ENCODE results near the gene TEX51.

The TEX51 gene

GRCh38 chr2:126882736-126883665 is 15.7 kb upstream of the TEX51 start:
- no peaks in the 10 kb centered on the region for H3K4me1 ChIP-seq
- DNase-seq, result no peak

GRCh38 chr2:126883666-126884040 is 15.0 kb upstream of the TEX51 start:
- no peaks in the 10 kb centered on the region for H3K9me3 ChIP-seq
- H3K36me3 ChIP-seq, result no peaks in the 10 kb centered on the region
- H3K4me1 ChIP-seq, result no peaks in the 10 kb centered on the region
- no peak for DNase-seq
- H3K4me3 ChIP-seq (ENCODE audit: low read depth, low read length), result no peak overlapping the region
- no peak for TF ChIP-seq CTCF (IDR thresholded peaks at IDR 0.05; ENCODE audit: low read depth, low read length)
- H3K27me3 ChIP-seq, result no peaks in the 10 kb centered on the region

More at GRCh38 chr2:126882736-126883665, 15.7 kb upstream of the TEX51 start:
- no peak overlapping the region for H3K4me3 ChIP-seq (ENCODE audit: low read depth, low read length)
- TF ChIP-seq CTCF (IDR thresholded peaks at IDR 0.05; ENCODE audit: low read depth, low read length), result no peak
- H3K9me3 ChIP-seq, result no peaks in the 10 kb centered on the region
- no peaks in the 10 kb centered on the region for H3K36me3 ChIP-seq
- H3K27me3 ChIP-seq, result no peaks in the 10 kb centered on the region

GRCh38 chr2:126884861-126885750 is 13.6 kb upstream of the TEX51 start:
- no peak for TF ChIP-seq CTCF (IDR thresholded peaks at IDR 0.05; ENCODE audit: low read depth, low read length)
- no peak for DNase-seq
- Histone ChIP-seq H3K36me3 (no peaks in the 10 kb centered on the region), H3K4me1 (no peaks in the 10 kb centered on the region), H3K9me3 (no peaks in the 10 kb centered on the region), H3K4me3 (ENCODE audit: low read depth, low read length) (no peak overlapping the region), H3K27me3 (no peaks in the 10 kb centered on the region)

- no peaks in the 10 kb centered on the region for H3K4me1 ChIP-seq
- H3K36me3 ChIP-seq, result no peaks in the 10 kb centered on the region
- H3K27me3 ChIP-seq, result no peaks in the 10 kb centered on the region
- no peak overlapping the region for H3K4me3 ChIP-seq (ENCODE audit: low read depth, low read length)
- no peaks in the 10 kb centered on the region for H3K9me3 ChIP-seq
- no peak for DNase-seq
- TF ChIP-seq CTCF (IDR thresholded peaks at IDR 0.05; ENCODE audit: low read depth, low read length), result no peak
These were observed 12.9 kb upstream of the TEX51 start for GRCh38 chr2:126885751-126886210.

- Histone ChIP-seq H3K4me1 (no peaks in the 10 kb centered on the region), H3K36me3 (no peaks in the 10 kb centered on the region), H3K4me3 (ENCODE audit: low read depth, low read length) (no peak overlapping the region), H3K27me3 (no peaks in the 10 kb centered on the region), H3K9me3 (no peaks in the 10 kb centered on the region)
- TF ChIP-seq CTCF (IDR thresholded peaks at IDR 0.05; ENCODE audit: low read depth, low read length), result no peak
- no peak for DNase-seq
These were observed 12.3 kb upstream of the TEX51 start for GRCh38 chr2:126886211-126886915.

All from BE2C (cell line).